Trophoblast cell (in vitro differentiated cells and primary cell): Measurements from ENCODE around the gene ELL2.
A peak's percentile ranks its signal among the peaks of the same experiment; 100 is the strongest.

ENCODE experiments used
- DNase-seq, 2 donors: peaks; one replicate each; pipeline ENCODE4 v3.0.0-alpha.2; 2016
- H2AFZ ChIP-seq: 2 replicates; pipeline ENCODE4 v1.6.1; 2013; ENCODE audit warnings: low read length, moderate library complexity, mild to moderate bottlenecking; ENCODE audit not compliant: insufficient read depth, poor library complexity
- H2AK5ac ChIP-seq: 2 replicates; pipeline ENCODE4 v1.6.1; 2013; ENCODE audit warnings: mild to moderate bottlenecking, low read length
- H2BK120ac ChIP-seq: 2 replicates; pipeline ENCODE4 v1.6.1; 2013; ENCODE audit warnings: low read length, mild to moderate bottlenecking, moderate library complexity; ENCODE audit not compliant: insufficient read depth, poor library complexity
- H2BK12ac ChIP-seq: 2 replicates; pipeline ENCODE4 v1.6.1; 2013; ENCODE audit warnings: mild to moderate bottlenecking, low read length, moderate library complexity
- H2BK5ac ChIP-seq: 2 replicates; pipeline ENCODE4 v1.6.1; 2013; ENCODE audit warnings: low read length, low read depth, moderate library complexity, mild to moderate bottlenecking; ENCODE audit not compliant: poor library complexity
- H3K14ac ChIP-seq: 2 replicates; pipeline ENCODE4 v1.6.1; 2013; ENCODE audit warnings: mild to moderate bottlenecking, low read length
- H3K18ac ChIP-seq: 2 replicates; pipeline ENCODE4 v1.6.1; 2013; ENCODE audit warnings: mild to moderate bottlenecking, low read length
- H3K23ac ChIP-seq: 2 replicates; pipeline ENCODE4 v1.6.1; 2013; ENCODE audit warnings: low read length
- H3K27ac ChIP-seq: 2 replicates; pipeline ENCODE4 v1.5.1; 2013; ENCODE audit warnings: low read depth, mild to moderate bottlenecking, inconsistent platforms, low read length, moderate library complexity
- H3K27me3 ChIP-seq: 2 replicates; pipeline ENCODE4 v1.6.1; 2013; ENCODE audit warnings: inconsistent platforms, mild to moderate bottlenecking, low read length, moderate library complexity; ENCODE audit not compliant: insufficient read depth
- H3K36me3 ChIP-seq, 2 experiments: 1 replicate in 1 of 2; 2 replicates in 1 of 2; pipeline ENCODE4 v1.6.1; 2013; ENCODE audit warnings: low read length in 2 of 2, mild to moderate bottlenecking in 2 of 2, moderate library complexity in 1 of 2; ENCODE audit not compliant: insufficient read depth in 2 of 2, control insufficient read depth in 1 of 2
- H3K4ac ChIP-seq: 2 replicates; pipeline ENCODE4 v1.6.1; 2013; ENCODE audit warnings: low read depth, mild to moderate bottlenecking, low read length, moderate library complexity
- H3K4me1 ChIP-seq, 2 experiments: 1 replicate in 1 of 2; 2 replicates in 1 of 2; pipeline ENCODE4 v1.6.1; 2013; ENCODE audit warnings: low read length in 2 of 2, mild to moderate bottlenecking in 2 of 2, moderate library complexity in 1 of 2; ENCODE audit not compliant: insufficient read depth in 2 of 2, control insufficient read depth in 1 of 2
- H3K4me2 ChIP-seq: 2 replicates; pipeline ENCODE4 v1.6.1; 2013; ENCODE audit warnings: inconsistent platforms, mild to moderate bottlenecking, low read length, moderate library complexity
- H3K4me3 ChIP-seq: 2 replicates; pipeline ENCODE4 v1.5.1; 2013; ENCODE audit warnings: mild to moderate bottlenecking, low read depth, low read length, inconsistent platforms
- H3K79me1 ChIP-seq: one replicate; pipeline ENCODE4 v1.6.1; 2013; ENCODE audit warnings: low read length
- H3K79me2 ChIP-seq: 2 replicates; pipeline ENCODE4 v1.6.1; 2013; ENCODE audit warnings: low read length, mild to moderate bottlenecking; ENCODE audit not compliant: control insufficient read depth, insufficient read depth, poor library complexity
- H3K9ac ChIP-seq: 2 replicates; pipeline ENCODE4 v1.6.1; 2013; ENCODE audit warnings: mild to moderate bottlenecking, low read length
- H3K9me3 ChIP-seq: 2 replicates; pipeline ENCODE4 v1.6.1; 2013; ENCODE audit warnings: low read depth, mild to moderate bottlenecking, control low read depth, inconsistent platforms, low read length; ENCODE audit not compliant: insufficient read depth
- H4K12ac ChIP-seq: 2 replicates; pipeline ENCODE4 v1.6.1; 2013; ENCODE audit warnings: low read depth, mild to moderate bottlenecking, low read length, moderate library complexity
- H4K8ac ChIP-seq: 2 replicates; pipeline ENCODE4 v1.6.1; 2013; ENCODE audit warnings: low read depth, mild to moderate bottlenecking, low read length, moderate library complexity
- H4K91ac ChIP-seq: one replicate; pipeline ENCODE4 v1.6.1; 2013; ENCODE audit warnings: low read depth, mild to moderate bottlenecking, low read length, moderate library complexity
- WGBS: extraction: QIAGEN DNeasy Blood & Tissue Kit; methylation state at CpG from one replicate; pipeline ENCODE4 v1.1.7; 2013; ENCODE audit warnings: missing lambda C conversion rate; ENCODE audit not compliant: insufficient read length, insufficient coverage; ENCODE audit errors: extremely low coverage; 5-methylcytosine and 5-hydroxymethylcytosine counted together

The ELL2 gene

GRCh38 chr5:95847261-95847592 lies 114.4 kb downstream of the ELL2 start:
- H3K4ac ChIP-seq = no peak overlapping the region
- no peak overlapping the region for H2BK120ac ChIP-seq
- no peak overlapping the region for H2AFZ ChIP-seq
- no peak overlapping the region for H3K4me3 ChIP-seq
- H4K91ac ChIP-seq = no peak overlapping the region
- no peaks in the 10 kb centered on the region for H3K36me3 ChIP-seq
- WGBS = no CpG with 5 or more reads among the region's 1 CpG
- no peak overlapping the region for H3K18ac ChIP-seq
- no peaks in the 10 kb centered on the region for H3K27me3 ChIP-seq
- H3K9ac ChIP-seq = no peak overlapping the region
- H3K9me3 ChIP-seq = no peaks in the 10 kb centered on the region
- no peak overlapping the region for H4K12ac ChIP-seq
- H3K79me1 ChIP-seq = peaks cover 3% of the 10 kb centered on the region
- H3K79me2 ChIP-seq = peaks cover 2% of the 10 kb centered on the region
- H2BK12ac ChIP-seq = no peak overlapping the region
- no peak overlapping the region for H3K14ac ChIP-seq
- H2AK5ac ChIP-seq = no peak overlapping the region
- H2BK5ac ChIP-seq = no peak overlapping the region
- no peak overlapping the region for H3K4me2 ChIP-seq
- no peak overlapping the region for H3K27ac ChIP-seq
- no peak overlapping the region for H4K8ac ChIP-seq
- H3K4me1 ChIP-seq = peaks cover 7% of the 10 kb centered on the region in 2 experiments
- no peak for DNase-seq
- H3K23ac ChIP-seq = no peak overlapping the region

GRCh38 chr5:95846554-95847260 lies 114.9 kb downstream of the ELL2 start:
- no peak overlapping the region for H3K23ac ChIP-seq
- no peak overlapping the region for H3K4me3 ChIP-seq
- peaks cover 2% of the 10 kb centered on the region for H3K79me2 ChIP-seq
- H4K8ac ChIP-seq = no peak overlapping the region
- H2AK5ac ChIP-seq = no peak overlapping the region
- peaks cover 6% of the 10 kb centered on the region for H3K79me1 ChIP-seq
- WGBS = no CpG with 5 or more reads among the region's 7 CpGs
- H2BK120ac ChIP-seq = peak overlapping the region; percentile 0
- no peak overlapping the region for H2AFZ ChIP-seq
- no peak overlapping the region for H3K14ac ChIP-seq
- no peaks in the 10 kb centered on the region for H3K36me3 ChIP-seq
- no peak overlapping the region for H3K27ac ChIP-seq
- H4K12ac ChIP-seq = no peak overlapping the region
- H2BK5ac ChIP-seq = peak overlapping the region; percentile 0
- H3K27me3 ChIP-seq = no peaks in the 10 kb centered on the region
- DNase-seq = peak; percentile 56 to 90
- H2BK12ac ChIP-seq = peak overlapping the region; percentile 52
- no peak overlapping the region for H3K9ac ChIP-seq
- no peaks in the 10 kb centered on the region for H3K9me3 ChIP-seq
- H3K4ac ChIP-seq = no peak overlapping the region
- H3K4me1 ChIP-seq = peaks cover 7% of the 10 kb centered on the region in 2 experiments
- peak overlapping the region; percentile 68 for H4K91ac ChIP-seq
- no peak overlapping the region for H3K4me2 ChIP-seq
- peak overlapping the region; percentile 9 for H3K18ac ChIP-seq

- no peak overlapping the region for H3K14ac ChIP-seq
- H3K4me2 ChIP-seq = no peak overlapping the region
- peaks cover 6% of the 10 kb centered on the region for H3K79me1 ChIP-seq
- no peak overlapping the region for H4K91ac ChIP-seq
- H3K18ac ChIP-seq = no peak overlapping the region
- H2BK120ac ChIP-seq = peak overlapping the region; percentile 40
- H3K4me3 ChIP-seq = no peak overlapping the region
- peaks cover 2% of the 10 kb centered on the region for H3K79me2 ChIP-seq
- H3K4me1 ChIP-seq = peaks cover 7% of the 10 kb centered on the region in 2 experiments
- H3K4ac ChIP-seq = no peak overlapping the region
- no CpG with 5 or more reads among the region's 3 CpGs for WGBS
- no peaks in the 10 kb centered on the region for H3K36me3 ChIP-seq
- H3K23ac ChIP-seq = no peak overlapping the region
- no peak overlapping the region for H2AFZ ChIP-seq
- no peak overlapping the region for H4K12ac ChIP-seq
- H2BK12ac ChIP-seq = peak overlapping the region; percentile 57
- no peaks in the 10 kb centered on the region for H3K9me3 ChIP-seq
- H3K9ac ChIP-seq = no peak overlapping the region
- no peaks in the 10 kb centered on the region for H3K27me3 ChIP-seq
- H2AK5ac ChIP-seq = no peak overlapping the region
- DNase-seq = no peak
- H2BK5ac ChIP-seq = no peak overlapping the region
- no peak overlapping the region for H3K27ac ChIP-seq
- no peak overlapping the region for H4K8ac ChIP-seq
These were observed 116.3 kb downstream of the ELL2 start for GRCh38 chr5:95845391-95845790.

- H3K4me1 ChIP-seq = peaks cover 7% of the 10 kb centered on the region in 2 experiments
- no peak overlapping the region for H3K4me2 ChIP-seq
- peak; percentile 60 to 69 for DNase-seq
- no peak overlapping the region for H4K12ac ChIP-seq
- H3K23ac ChIP-seq = no peak overlapping the region
- H2BK120ac ChIP-seq = no peak overlapping the region
- H2BK12ac ChIP-seq = no peak overlapping the region
- peaks cover 6% of the 10 kb centered on the region for H3K79me1 ChIP-seq
- no peaks in the 10 kb centered on the region for H3K9me3 ChIP-seq
- no peaks in the 10 kb centered on the region for H3K36me3 ChIP-seq
- H3K18ac ChIP-seq = no peak overlapping the region
- H3K79me2 ChIP-seq = peaks cover 2% of the 10 kb centered on the region
- no peak overlapping the region for H3K27ac ChIP-seq
- no peak overlapping the region for H2BK5ac ChIP-seq
- no CpG with 5 or more reads among the region's 3 CpGs for WGBS
- no peak overlapping the region for H3K14ac ChIP-seq
- H3K27me3 ChIP-seq = no peaks in the 10 kb centered on the region
- no peak overlapping the region for H2AK5ac ChIP-seq
- no peak overlapping the region for H3K9ac ChIP-seq
- H3K4me3 ChIP-seq = no peak overlapping the region
- no peak overlapping the region for H2AFZ ChIP-seq
- no peak overlapping the region for H4K91ac ChIP-seq
- no peak overlapping the region for H4K8ac ChIP-seq
- H3K4ac ChIP-seq = no peak overlapping the region
These were observed 117.9 kb downstream of the ELL2 start for GRCh38 chr5:95843733-95844223.
